Urothelium cell line (cell line): ENCODE measurements around the gene KCNQ4.

Experiments used
- DNase-seq: peaks from one replicate; pipeline ENCODE4 v3.0.0; 2011; ENCODE audit warnings: low spot score, mixed read lengths
- FAIRE-seq: peaks from 2 replicates; lab custom pipeline; 2011; peaks lifted over from hg19 to GRCh38; lab: Jason Lieb, UNC

The KCNQ4 gene

DNA sequence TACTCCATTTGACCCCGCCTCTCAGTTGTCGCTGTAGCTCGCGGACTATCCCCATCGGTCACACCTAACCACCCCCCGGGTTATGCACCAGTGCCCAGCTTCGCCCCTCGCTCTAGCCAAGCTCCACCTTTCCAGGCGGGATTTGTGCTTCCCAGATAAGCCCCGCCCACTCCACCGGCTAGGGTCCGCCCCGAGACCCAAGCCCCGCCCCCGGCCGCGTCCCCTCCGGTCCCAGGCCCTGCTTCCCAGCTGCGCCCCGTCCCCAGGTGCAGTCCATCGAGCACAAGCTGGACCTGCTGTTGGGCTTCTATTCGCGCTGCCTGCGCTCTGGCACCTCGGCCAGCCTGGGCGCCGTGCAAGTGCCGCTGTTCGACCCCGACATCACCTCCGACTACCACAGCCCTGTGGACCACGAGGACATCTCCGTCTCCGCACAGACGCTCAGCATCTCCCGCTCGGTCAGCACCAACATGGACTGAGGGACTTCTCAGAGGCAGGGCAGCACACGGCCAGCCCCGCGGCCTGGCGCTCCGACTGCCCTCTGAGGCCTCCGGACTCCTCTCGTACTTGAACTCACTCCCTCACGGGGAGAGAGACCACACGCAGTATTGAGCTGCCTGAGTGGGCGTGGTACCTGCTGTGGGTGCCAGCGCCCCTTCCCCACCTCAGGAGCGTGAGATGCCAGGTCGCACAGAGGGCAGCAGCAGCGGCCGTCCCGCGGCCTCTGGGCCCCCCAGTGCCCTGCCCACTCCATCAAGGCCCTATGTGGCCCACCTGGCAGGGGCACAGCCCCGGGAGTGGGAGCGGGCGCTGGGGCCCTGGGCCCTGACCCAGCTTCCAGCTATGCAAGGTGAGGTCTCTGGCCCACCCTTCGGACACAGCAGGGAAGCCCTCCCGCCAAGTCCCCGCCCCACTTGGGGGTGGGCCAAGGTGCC lies 54.7 kb downstream of the KCNQ4 start:
- FAIRE-seq, result no peak
- DNase-seq, result no peak

DNA sequence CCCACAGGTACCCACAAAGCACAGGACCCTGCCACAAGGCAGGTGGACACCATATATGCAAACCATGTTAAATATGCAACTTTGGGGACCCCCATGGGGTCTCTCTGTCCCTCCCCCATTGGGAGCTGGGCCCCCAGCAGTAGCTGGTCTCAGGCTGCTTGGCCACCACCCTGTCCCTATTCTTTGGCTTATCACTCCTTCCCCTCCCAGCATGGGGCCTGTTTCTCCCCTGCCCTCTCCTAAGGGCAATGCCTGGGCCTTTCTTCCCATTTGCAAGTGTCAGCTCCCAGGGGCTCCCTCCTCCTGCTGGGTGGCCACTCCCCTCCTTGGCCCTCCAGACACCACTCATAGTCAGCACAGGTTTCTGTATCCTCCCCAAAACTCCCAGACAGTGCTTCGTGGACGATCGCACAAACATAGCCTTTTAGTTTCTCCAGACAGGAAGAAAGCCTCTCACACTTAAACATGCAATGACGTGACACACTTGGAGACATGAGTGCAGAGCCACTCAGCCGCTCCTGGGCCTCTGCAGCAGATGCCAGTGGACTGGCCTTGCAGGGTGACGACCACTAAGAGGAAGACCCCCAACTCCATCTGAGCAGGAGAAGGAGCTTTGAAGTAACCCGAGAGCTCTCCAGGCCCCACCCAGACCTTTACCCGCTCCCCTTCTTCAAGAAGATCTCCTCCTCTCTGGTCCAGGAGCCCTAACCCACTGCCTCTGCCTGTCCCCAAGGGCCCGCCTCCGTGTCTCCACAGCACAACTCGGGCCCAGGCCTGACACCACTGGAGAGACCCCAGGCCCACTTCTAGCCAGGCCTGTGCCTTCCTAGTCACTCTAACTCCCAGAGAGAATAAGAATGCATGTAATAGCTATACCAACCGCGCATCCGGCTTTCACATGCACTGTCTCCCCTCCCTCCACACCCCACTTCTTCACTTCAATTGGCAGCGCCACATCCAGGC lies 55.7 kb downstream of the KCNQ4 start:
- FAIRE-seq (no peak), DNase-seq (no peak)

- DNase-seq, result no peak
- FAIRE-seq, result peak; percentile 46
Measured at GRCh38 chr1:40839943-40840335, 56.4 kb downstream of the KCNQ4 start.

- DNase-seq (no peak), FAIRE-seq (no peak)
Measured at GRCh38 chr1:40840526-40841323, 57.1 kb downstream of the KCNQ4 start.

GRCh38 chr1:40841602-40842001 lies 58.0 kb downstream of the KCNQ4 start:
- no peak for DNase-seq
- FAIRE-seq, result no peak

DNA sequence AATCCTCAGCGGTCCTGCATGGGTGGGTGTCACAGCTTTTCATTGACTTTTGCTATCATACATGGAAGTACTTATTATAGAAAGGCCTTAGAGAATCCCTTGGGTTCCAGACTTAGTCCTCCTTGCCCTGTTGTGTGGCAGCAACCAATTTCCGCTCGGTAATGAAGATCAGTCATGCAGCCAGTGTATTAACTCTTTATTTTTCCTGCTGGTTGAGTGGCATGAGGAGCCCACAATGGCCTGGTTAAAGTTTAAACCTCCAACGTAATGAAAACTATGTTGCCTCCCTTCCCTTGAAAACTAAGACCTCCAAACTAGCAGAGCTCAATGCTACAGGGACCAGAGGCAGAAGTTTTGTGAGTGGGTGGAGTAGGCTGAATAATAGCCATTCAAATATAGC lies 58.6 kb downstream of the KCNQ4 start:
- DNase-seq (no peak), FAIRE-seq (no peak)

- no peak for FAIRE-seq
- no peak for DNase-seq
Measured at GRCh38 chr1:40842691-40843090, 59.1 kb downstream of the KCNQ4 start.

GRCh38 chr1:40844079-40844478 lies 60.5 kb downstream of the KCNQ4 start:
- FAIRE-seq (no peak), DNase-seq (no peak)

DNA sequence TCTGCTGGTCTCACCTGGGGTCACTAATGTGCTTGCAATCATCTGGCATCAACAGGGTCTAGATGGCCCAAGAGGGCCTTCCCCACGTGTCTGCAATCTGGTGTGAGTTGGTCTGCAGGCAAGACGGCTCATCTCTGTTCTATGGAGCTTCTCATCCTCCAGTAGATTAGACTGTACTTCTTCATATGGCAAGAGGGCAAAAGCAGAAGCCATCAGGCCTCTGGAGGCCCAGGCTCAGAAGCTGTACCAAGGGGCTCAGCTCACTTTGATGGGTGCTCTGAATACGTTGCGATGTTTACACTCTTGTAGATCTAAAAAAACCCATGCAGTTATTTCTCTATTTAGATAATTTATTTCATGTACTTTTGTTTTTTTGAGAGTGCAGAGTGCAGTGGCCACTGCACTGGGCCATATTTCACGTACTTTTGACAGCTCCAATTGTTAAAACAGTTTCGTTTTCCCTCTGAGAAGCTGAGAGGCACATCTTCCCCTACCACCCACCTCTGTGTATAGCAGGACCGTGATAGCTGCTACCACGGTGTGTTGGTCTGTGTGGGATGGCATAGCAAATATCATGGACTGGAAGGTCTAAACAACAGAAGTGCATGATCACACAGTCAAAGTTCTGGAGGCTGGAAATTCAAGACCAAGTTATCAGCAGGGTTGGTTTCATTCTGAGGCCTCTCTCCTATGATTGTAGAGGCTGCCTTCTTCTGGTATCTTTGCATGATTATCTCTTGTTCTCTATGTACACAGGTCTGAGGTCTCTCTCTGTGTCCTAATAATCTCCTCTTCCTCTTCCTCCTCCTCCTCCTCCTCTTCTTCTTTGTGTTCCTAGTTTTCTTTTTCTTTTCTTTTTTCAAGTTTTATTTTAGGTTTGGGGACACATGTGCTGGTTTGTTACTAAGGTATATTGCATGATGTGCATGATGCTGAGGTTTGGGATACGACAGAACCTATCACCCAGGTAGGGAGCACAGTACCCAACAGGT lies 61.6 kb downstream of the KCNQ4 start:
- FAIRE-seq (no peak), DNase-seq (no peak)

GRCh38 chr1:40845895-40846294 lies 62.3 kb downstream of the KCNQ4 start:
- DNase-seq, result no peak
- no peak for FAIRE-seq

- no peak for FAIRE-seq
Measured at GRCh38 chr1:40847023-40847745, 63.6 kb downstream of the KCNQ4 start.

DNA sequence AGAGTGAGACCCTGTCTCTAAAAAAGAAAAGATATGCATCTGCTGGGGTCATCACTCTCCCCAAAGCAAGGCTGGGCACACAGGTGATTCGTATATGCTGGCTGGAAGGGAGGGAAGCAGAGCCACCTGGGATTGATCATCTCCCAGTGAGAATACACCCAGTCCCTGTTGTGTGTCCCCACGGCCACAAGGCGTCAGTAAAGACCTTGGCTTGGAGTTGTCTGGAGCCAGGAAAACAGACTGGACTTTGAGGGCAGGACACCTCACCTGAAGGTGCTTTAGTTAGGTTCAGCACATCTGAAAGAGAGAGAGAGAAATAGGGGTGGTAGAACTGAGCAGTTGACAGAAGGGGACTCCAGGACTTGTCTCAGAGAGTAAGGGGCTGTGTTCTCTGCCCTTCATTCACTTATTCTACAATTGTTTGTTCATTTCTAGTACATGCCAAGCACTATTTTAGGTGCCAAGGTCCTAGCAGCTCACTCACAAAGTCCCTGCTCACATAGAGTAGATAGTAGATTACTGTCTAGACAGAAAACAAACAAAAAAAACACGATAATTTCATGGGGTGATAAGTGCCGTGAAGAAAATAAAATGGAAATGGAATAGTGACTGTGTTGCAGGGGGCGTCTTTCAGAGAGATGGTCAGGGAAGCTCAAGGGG lies 65.1 kb downstream of the KCNQ4 start:
- peak; percentile 88 for DNase-seq
- FAIRE-seq, result no peak

More at GRCh38 chr1:40847023-40847745, 63.6 kb downstream of the KCNQ4 start:
- DNase-seq, result no peak

- FAIRE-seq, result peak; percentile 50
- peak; percentile 87 for DNase-seq
Measured at GRCh38 chr1:40849801-40850592, 66.4 kb downstream of the KCNQ4 start.

DNA sequence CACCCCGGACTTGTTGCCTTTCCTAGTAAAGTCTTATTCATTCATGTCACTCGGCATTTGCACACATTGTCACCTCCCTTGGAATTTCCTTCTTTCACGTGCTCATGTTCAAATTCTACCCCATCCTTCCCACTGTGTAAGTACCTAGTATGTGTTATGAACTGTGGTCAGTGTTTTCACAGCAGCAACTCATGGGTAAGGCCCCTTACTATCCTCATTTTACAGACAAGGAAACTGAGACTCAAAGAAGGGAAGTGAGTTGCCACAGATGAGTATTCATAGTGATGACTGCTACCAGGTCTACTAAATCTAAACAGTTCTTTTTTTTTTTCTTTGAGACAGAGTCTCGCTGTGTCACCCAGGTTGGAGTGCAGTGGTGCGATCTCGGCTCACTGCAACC lies 68.1 kb downstream of the KCNQ4 start:
- DNase-seq (no peak), FAIRE-seq (no peak)

- DNase-seq (no peak), FAIRE-seq (no peak)
Measured at GRCh38 chr1:40853113-40853884, 69.7 kb downstream of the KCNQ4 start.

DNA sequence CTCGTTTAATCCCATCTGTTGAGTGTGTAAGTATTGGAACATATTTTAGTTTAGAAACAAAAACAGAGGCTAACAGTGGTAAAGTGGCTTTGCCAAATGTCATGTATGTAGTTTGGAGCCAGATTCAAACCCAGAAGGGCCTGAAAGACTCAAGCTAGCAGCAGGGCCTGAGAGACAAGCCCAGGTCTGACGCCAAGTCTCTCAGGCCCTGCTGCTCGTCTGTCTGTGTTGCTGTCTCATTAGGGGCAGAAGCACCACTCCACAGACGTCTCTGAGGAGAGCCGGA lies 70.2 kb downstream of the KCNQ4 start:
- FAIRE-seq, result no peak
- DNase-seq, result no peak

DNA sequence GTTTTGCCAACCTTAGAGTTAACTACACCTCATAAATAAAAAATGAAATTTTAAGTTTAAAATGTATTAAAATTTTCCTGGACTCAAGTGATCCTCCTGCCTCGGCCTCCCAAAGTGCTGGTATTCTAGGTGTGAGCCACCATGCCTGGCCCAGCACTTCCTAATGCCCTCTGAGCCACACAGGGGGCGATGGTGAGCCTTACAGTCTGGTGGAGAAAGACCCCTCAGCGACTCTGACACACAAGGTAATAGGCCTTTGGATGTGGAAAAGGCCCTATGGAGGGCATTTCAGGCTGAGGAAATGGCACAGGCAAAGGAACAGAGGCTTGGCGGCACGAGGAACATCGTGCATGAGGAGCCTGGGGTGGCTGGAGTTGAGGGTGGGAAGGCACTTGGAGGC lies 71.9 kb downstream of the KCNQ4 start:
- DNase-seq (no peak), FAIRE-seq (no peak)
